Hepatocyte (in vitro differentiated cells): ENCODE measurements around the gene POLG.

Experiments used
- CTCF ChIP-seq: fragments of 200-600 bp; sonication (generic); IDR thresholded peaks from 2 replicates; pipeline ENCODE4 v1.5.1; 2016; ENCODE audit warnings: antibody characterized with exemption, mild to moderate bottlenecking; ENCODE audit not compliant: poor library complexity
- EZH2 ChIP-seq: fragments of 200-600 bp; sonication (generic); IDR thresholded peaks from 2 replicates; pipeline ENCODE4 v1.6.1; 2016; ENCODE audit warnings: antibody characterized with exemption, mild to moderate bottlenecking, borderline replicate concordance
- EZH2phosphoT487 ChIP-seq: fragments of 200-600 bp; sonication (generic); IDR thresholded peaks from one replicate; pipeline ENCODE4 v1.6.1; 2018; ENCODE audit warnings: antibody characterized with exemption, mild to moderate bottlenecking, low read depth, moderate library complexity; ENCODE audit not compliant: unreplicated experiment, severe bottlenecking

DNA sequence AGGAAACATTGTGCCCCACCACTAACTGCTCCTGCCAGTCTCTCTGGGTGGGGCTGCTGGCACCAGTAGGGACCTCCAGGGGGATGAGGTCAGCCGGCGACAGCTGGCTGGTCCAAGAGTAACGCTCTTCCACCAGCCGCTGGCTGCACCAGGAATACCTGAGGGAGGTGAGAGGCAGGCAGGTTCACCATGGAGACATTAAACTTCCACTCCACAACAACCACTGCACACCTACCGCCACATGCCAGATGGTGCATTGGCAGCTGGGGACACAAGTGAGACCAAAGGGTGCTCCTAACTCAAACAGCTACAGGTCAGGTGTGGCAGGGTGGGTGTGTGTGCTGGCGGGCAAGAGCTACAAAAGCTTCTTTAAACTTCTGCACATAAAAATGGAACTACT is 4.5 kb downstream of the POLG start:
- TF ChIP-seq CTCF: no peak
- no peak for TF ChIP-seq EZH2
- no peak for TF ChIP-seq EZH2phosphoT487
